HCT116 (cell line): Measurements from ENCODE around the gene CYREN. TPM values are rescaled to one million over a fixed set of nuclear protein-coding genes. Genes with fewer than 3 reads are reported as not detected.

Experiments
- ATAC-seq: fragments of 200-7000 bp; cut with Tn5 transposase; 2 replicates; pipeline ENCODE4 v1.9.1; 2020; ENCODE audit warnings: mild to moderate bottlenecking, moderate library complexity
- BruUV-seq: library from RNA; stranded (reverse); fragments of 400-500 nt; replicated peaks from 2 replicates; lab custom pipeline; 2021; lab: Mats Ljungman, UMichigan
- CTCF ChIA-PET: fragments of 300-600 bp; sonication (Branson Sonifier 250); formaldehyde crosslinking; loops from one replicate; lab custom pipeline; 2021; ENCODE audit warnings: antibody characterized with exemption; lab: Charles Lee
- POLR2A ChIA-PET: fragments of 300-600, 350-600 bp; sonication (Branson Sonifier 250); formaldehyde crosslinking; loops from one replicate; lab custom pipeline; 2021; ENCODE audit warnings: antibody characterized with exemption; lab: Charles Lee
- RAD21 ChIA-PET, 2 experiments: fragments of 300-600 bp; sonication (Branson Sonifier 250); formaldehyde crosslinking; loops; one replicate each; lab custom pipeline; 2023; ENCODE audit warnings: low total read pairs in 2 of 2; ENCODE audit not compliant: uncharacterized antibody in 2 of 2, unreplicated experiment in 2 of 2, low non-redundant PET in 1 of 2; lab: Charles Lee
- DNase-seq: peaks from one replicate; pipeline ENCODE4 v3.0.0-alpha.2; 2010; ENCODE audit warnings: low read depth, low spot score
- H2AFZ ChIP-seq: fragments of 200-600 bp; shearing (Covaris generic), sonication (generic); 2 replicates; pipeline ENCODE4 v1.6.1; 2017; ENCODE audit warnings: low read depth, mixed run types, mixed read lengths, antibody characterized with exemption, low read length; ENCODE audit not compliant: poor library complexity, severe bottlenecking
- H3K27ac ChIP-seq: 2 replicates; pipeline ENCODE4 v1.5.1; 2012; ENCODE audit warnings: low read depth, low read length
- H3K27me3 ChIP-seq: fragments of 200-600 bp; sonication (generic); 2 replicates; pipeline ENCODE4 v1.6.1; 2016; ENCODE audit warnings: mixed run types, low read length, mixed read lengths; ENCODE audit not compliant: insufficient read depth
- H3K36me3 ChIP-seq, 2 experiments: fragments of 200-500 bp in 1 of 2; fragments of 200-600 bp in 1 of 2; sonication (Bioruptor generic) in 1 of 2; sonication (generic) in 1 of 2; 2 replicates each; pipeline versions ENCODE4 v1.5.1 to v1.6.1; 2014 to 2016; ENCODE audit warnings: low read length in 2 of 2, inconsistent platforms in 1 of 2, mixed read lengths in 1 of 2, mixed run types in 1 of 2; ENCODE audit not compliant: insufficient read depth in 2 of 2, control insufficient read depth in 1 of 2
- H3K4me1 ChIP-seq, 2 experiments: fragments of 200-600 bp in 1 of 2; sonication (generic) in 1 of 2; 2 replicates each; pipeline versions ENCODE4 v1.5.1 to v1.6.1; 2012 to 2017; ENCODE audit warnings: low read length in 2 of 2, inconsistent platforms in 1 of 2, mild to moderate bottlenecking in 1 of 2, mixed read lengths in 1 of 2, mixed run types in 1 of 2, moderate library complexity in 1 of 2; ENCODE audit not compliant: insufficient read depth in 2 of 2, control insufficient read depth in 1 of 2
- H3K4me2 ChIP-seq: fragments of 200-600 bp; sonication (generic); 2 replicates; pipeline ENCODE4 v1.6.1; 2017; ENCODE audit warnings: mixed run types, low read length, mixed read lengths
- H3K4me3 ChIP-seq, 2 experiments: fragments of 200-600 bp in 1 of 2; sonication (generic) in 1 of 2; replicated peaks in 1 of 2; 2 replicates each; pipeline ENCODE4 v1.5.1; 2011 to 2016; ENCODE audit warnings: low read length in 2 of 2, control low read depth in 1 of 2, low read depth in 1 of 2, mild to moderate bottlenecking in 1 of 2, mixed read lengths in 1 of 2, mixed run types in 1 of 2
- H3K79me2 ChIP-seq: fragments of 200-600 bp; sonication (generic); 2 replicates; pipeline ENCODE4 v1.6.1; 2017; ENCODE audit warnings: mild to moderate bottlenecking, mixed run types, low read length, moderate library complexity, mixed read lengths; ENCODE audit not compliant: insufficient read depth
- H3K9ac ChIP-seq: fragments of 200-600 bp; sonication (generic); 2 replicates; pipeline ENCODE4 v1.6.1; 2016; ENCODE audit warnings: low read length, mixed read lengths
- H3K9me2 ChIP-seq: fragments of 200-600 bp; sonication (generic), shearing (Covaris generic); 2 replicates; pipeline ENCODE4 v1.6.1; 2017; ENCODE audit warnings: mixed run types, mild to moderate bottlenecking, moderate library complexity; ENCODE audit not compliant: insufficient read depth
- H3K9me3 ChIP-seq, 2 experiments: fragments of 200-500 bp in 1 of 2; fragments of 200-600 bp in 1 of 2; sonication (Bioruptor generic) in 1 of 2; sonication (generic) in 1 of 2; 2 replicates each; pipeline ENCODE4 v1.6.1; 2014 to 2017; ENCODE audit warnings: low read length in 2 of 2, mixed read lengths in 2 of 2, inconsistent platforms in 1 of 2, low read depth in 1 of 2, mild to moderate bottlenecking in 1 of 2, mixed run types in 1 of 2, moderate library complexity in 1 of 2; ENCODE audit not compliant: control insufficient read depth in 1 of 2, insufficient read depth in 1 of 2
- H4K20me1 ChIP-seq: fragments of 200-600 bp; sonication (generic), shearing (Covaris generic); 2 replicates; pipeline ENCODE4 v1.6.1; 2017; ENCODE audit warnings: mixed run types, mild to moderate bottlenecking, moderate library complexity; ENCODE audit not compliant: insufficient read depth
- ATF3 ChIP-seq: IDR thresholded peaks from 2 replicates; pipeline ENCODE4 v1.6.1; 2012
- CBX3 ChIP-seq: IDR thresholded peaks from 2 replicates; pipeline ENCODE4 v1.6.1; 2012; ENCODE audit warnings: low read depth
- CEBPB ChIP-seq: IDR thresholded peaks from 2 replicates; pipeline ENCODE4 v1.6.1; 2012; ENCODE audit warnings: low read depth
- EGR1 ChIP-seq: IDR thresholded peaks from 2 replicates; pipeline ENCODE4 v1.6.1; 2012; ENCODE audit warnings: low read depth
- EZH2 ChIP-seq: fragments of 200-600 bp; sonication (generic); IDR thresholded peaks from 2 replicates; pipeline ENCODE4 v1.6.1; 2017; ENCODE audit warnings: antibody characterized with exemption, mixed run types
- FOSL1 ChIP-seq: IDR thresholded peaks from 2 replicates; pipeline ENCODE4 v1.6.1; 2012; ENCODE audit warnings: low read depth
- MAX ChIP-seq: IDR thresholded peaks from 2 replicates; pipeline ENCODE4 v1.6.1; 2012
- POLR2A ChIP-seq: IDR thresholded peaks from 2 replicates; pipeline ENCODE4 v1.7.0; 2011; ENCODE audit warnings: borderline replicate concordance; ENCODE audit not compliant: insufficient read depth, insufficient read length; ENCODE audit errors: extremely low read depth
- POLR2AphosphoS5 ChIP-seq: IDR thresholded peaks from 2 replicates; pipeline ENCODE4 v1.6.1; 2011; ENCODE audit warnings: mild to moderate bottlenecking, low read depth, low read length, moderate library complexity
- REST ChIP-seq: IDR thresholded peaks from 2 replicates; pipeline ENCODE4 v1.6.1; 2012; ENCODE audit warnings: low read depth
- SP1 ChIP-seq: IDR thresholded peaks from 2 replicates; pipeline ENCODE4 v1.6.1; 2012; ENCODE audit warnings: low read depth
- YY1 ChIP-seq: IDR thresholded peaks from 2 replicates; pipeline ENCODE4 v1.6.1; 2011; ENCODE audit warnings: low read length, low read depth, moderate library complexity, mild to moderate bottlenecking; ENCODE audit not compliant: insufficient replicate concordance; ENCODE audit errors: extremely low read depth
- ZFX ChIP-seq: fragments of 450-650 bp; IDR thresholded peaks from 2 replicates; pipeline ENCODE4 v1.6.1; 2017
- ZNF274 ChIP-seq: fragments of 200-500 bp; sonication (Bioruptor generic); IDR thresholded peaks from 2 replicates; pipeline ENCODE4 v1.6.1; 2014; ENCODE audit warnings: mild to moderate bottlenecking, low read depth, low read length, inconsistent platforms
- intact Hi-C: fragments of 100-400 bp; cut with micrococcal nuclease; formaldehyde crosslinking; loops from 2 replicates; pipeline ENCODE4 v1.10.0; 2022
- total RNA-seq: library from RNA; stranded (reverse); gene quantifications from one replicate; pipeline ENCODE4 v1.2.1, GENCODE V29; 2021; ENCODE audit not compliant: unreplicated experiment
- TF ChIP-seq, protein P1 (sequence below): IDR thresholded peaks from 2 replicates; pipeline ENCODE4 v1.6.1; 2011; ENCODE audit warnings: mild to moderate bottlenecking, low read length, moderate library complexity; ENCODE audit not compliant: insufficient replicate concordance; ENCODE audit errors: extremely low read depth

The CYREN gene
- total RNA-seq, 1 experiment from 2014 or later: 54.5 TPM

GRCh38 chr7:135168001-135168400 is 2.5 kb downstream of the CYREN start:
- Histone ChIP-seq H3K4me3 (no peak overlapping the region), H3K27ac (no peak overlapping the region), H3K4me1 (peaks cover 0 to 18% of the 10 kb centered on the region in 2 experiments; a peak in 2 of 4 replicates), H2AFZ (no peak overlapping the region), H3K9ac (no peak overlapping the region), H3K36me3 (peaks cover 7 to 40% of the 10 kb centered on the region in 2 experiments; a peak in 2 of 4 replicates), H3K4me2 (no peak overlapping the region), H3K79me2 (peaks cover 29% of the 10 kb centered on the region), H3K27me3 (no peaks in the 10 kb centered on the region), H3K9me3 (no peaks in the 10 kb centered on the region), H4K20me1 (peaks cover 3% of the 10 kb centered on the region; the same call in 1 of the 2 replicates), H3K9me2 (no peaks in the 10 kb centered on the region)
- DNase-seq (no peak), ATAC-seq (no peak)
- ChIA-PET CTCF (no interaction called here), POLR2A (no interaction called here), RAD21 (no interaction called here)
- no peak for TF ChIP-seq REST
- no peak for TF ChIP-seq YY1
- TF ChIP-seq CEBPB: no peak
- TF ChIP-seq EGR1: no peak
- no peak for TF ChIP-seq ZFX
- no peak for TF ChIP-seq CBX3
- TF ChIP-seq EZH2: no peak
- TF ChIP-seq POLR2A: no peak
- TF ChIP-seq, protein P1, sequence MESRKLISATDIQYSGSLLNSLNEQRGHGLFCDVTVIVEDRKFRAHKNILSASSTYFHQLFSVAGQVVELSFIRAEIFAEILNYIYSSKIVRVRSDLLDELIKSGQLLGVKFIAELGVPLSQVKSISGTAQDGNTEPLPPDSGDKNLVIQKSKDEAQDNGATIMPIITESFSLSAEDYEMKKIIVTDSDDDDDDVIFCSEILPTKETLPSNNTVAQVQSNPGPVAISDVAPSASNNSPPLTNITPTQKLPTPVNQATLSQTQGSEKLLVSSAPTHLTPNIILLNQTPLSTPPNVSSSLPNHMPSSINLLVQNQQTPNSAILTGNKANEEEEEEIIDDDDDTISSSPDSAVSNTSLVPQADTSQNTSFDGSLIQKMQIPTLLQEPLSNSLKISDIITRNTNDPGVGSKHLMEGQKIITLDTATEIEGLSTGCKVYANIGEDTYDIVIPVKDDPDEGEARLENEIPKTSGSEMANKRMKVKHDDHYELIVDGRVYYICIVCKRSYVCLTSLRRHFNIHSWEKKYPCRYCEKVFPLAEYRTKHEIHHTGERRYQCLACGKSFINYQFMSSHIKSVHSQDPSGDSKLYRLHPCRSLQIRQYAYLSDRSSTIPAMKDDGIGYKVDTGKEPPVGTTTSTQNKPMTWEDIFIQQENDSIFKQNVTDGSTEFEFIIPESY: no peak
- TF ChIP-seq POLR2AphosphoS5: no peak; the same call in 1 of the 2 replicates
- no peak for TF ChIP-seq ZNF274
- no peak for TF ChIP-seq MAX
- no peak for TF ChIP-seq FOSL1
- TF ChIP-seq SP1: no peak
- TF ChIP-seq ATF3: no peak
- intact Hi-C loops: loop anchor here (10.0 kb wide), 2 partner anchors 273 to 473 kb away; no protein-coding TSS in a partner anchor
- no TSS peak for BruUV-seq
